Neural cell (in vitro differentiated cells): ENCODE results near the gene XAGE2. TPM values are rescaled to one million over a fixed set of nuclear protein-coding genes. Genes with fewer than 3 reads are reported as not detected.

Experiments used
- H2AFZ ChIP-seq: fragments of 200-600, 300-800 bp; sonication (generic), shearing (Covaris generic); 2 replicates; pipeline ENCODE4 v1.6.0; 2014; ENCODE audit warnings: low read depth, mild to moderate bottlenecking, antibody characterized with exemption, low read length, moderate library complexity
- H3F3A ChIP-seq: fragments of 200-600 bp; shearing (Covaris generic); 2 replicates; pipeline ENCODE4 v1.6.1; 2016; ENCODE audit warnings: mild to moderate bottlenecking, moderate library complexity, mixed read lengths, antibody characterized with exemption, low read length; ENCODE audit not compliant: insufficient read depth, poor library complexity, severe bottlenecking
- H3K27ac ChIP-seq: fragments of 200-600, 300-800 bp; sonication (generic), shearing (Covaris generic); 2 replicates; pipeline ENCODE4 v1.5.1; 2014; ENCODE audit warnings: mild to moderate bottlenecking, low read length, moderate library complexity
- H3K27me3 ChIP-seq: fragments of 300-800, 200-600 bp; sonication (generic), shearing (Covaris generic); 2 replicates; pipeline ENCODE4 v1.6.0; 2014; ENCODE audit warnings: mild to moderate bottlenecking, low read depth, low read length, moderate library complexity; ENCODE audit not compliant: insufficient read depth
- H3K36me3 ChIP-seq: fragments of 300-800, 200-600 bp; sonication (generic), shearing (Covaris generic); 2 replicates; pipeline ENCODE4 v1.5.1; 2014; ENCODE audit warnings: mild to moderate bottlenecking, antibody characterized with exemption, low read length, moderate library complexity; ENCODE audit not compliant: insufficient read depth
- H3K4me2 ChIP-seq: fragments of 300-800, 200-600 bp; sonication (generic), shearing (Covaris generic); 2 replicates; pipeline ENCODE4 v1.6.0; 2014; ENCODE audit warnings: mild to moderate bottlenecking, low read length
- H3K4me3 ChIP-seq: fragments of 300-800, 200-600 bp; sonication (generic), shearing (Covaris generic); 2 replicates; pipeline ENCODE4 v1.5.1; 2014; ENCODE audit warnings: mild to moderate bottlenecking, low read length, moderate library complexity
- H3K79me2 ChIP-seq: fragments of 200-600 bp; shearing (Covaris generic); replicated peaks from 2 replicates; pipeline ENCODE4 v1.6.0; 2014; ENCODE audit warnings: mild to moderate bottlenecking, low read length, moderate library complexity; ENCODE audit not compliant: insufficient read depth
- H3K9ac ChIP-seq: fragments of 300-800, 200-600 bp; sonication (generic), shearing (Covaris generic); 2 replicates; pipeline ENCODE4 v1.6.1; 2016; ENCODE audit warnings: mild to moderate bottlenecking, low read length, mixed read lengths
- H3K9me2 ChIP-seq: fragments of 200-600 bp; shearing (Covaris generic); 2 replicates; pipeline ENCODE4 v1.6.1; 2016; ENCODE audit warnings: mild to moderate bottlenecking, low read length, mixed read lengths; ENCODE audit not compliant: insufficient read depth
- H3K9me3 ChIP-seq: fragments of 200-600, 300-800 bp; sonication (generic), shearing (Covaris generic); 2 replicates; pipeline ENCODE4 v1.6.1; 2016; ENCODE audit warnings: mild to moderate bottlenecking, mixed run types, low read length, moderate library complexity, mixed read lengths
- H4K20me1 ChIP-seq: fragments of 200-600 bp; shearing (Covaris generic); 2 replicates; pipeline ENCODE4 v1.6.1; 2016; ENCODE audit warnings: mild to moderate bottlenecking, mixed run types; ENCODE audit not compliant: insufficient read depth
- EP300 ChIP-seq: fragments of 450-650 bp; conservative IDR thresholded peaks from 2 replicates; pipeline ENCODE4 v1.6.1; 2014; ENCODE audit warnings: antibody characterized with exemption, mild to moderate bottlenecking, moderate library complexity; ENCODE audit not compliant: poor library complexity, severe bottlenecking
- EZH2 ChIP-seq: fragments of 200-600, 300-800 bp; shearing (Covaris generic), sonication (generic); IDR thresholded peaks from 2 replicates; pipeline ENCODE4 v1.6.1; 2014; ENCODE audit warnings: antibody characterized with exemption, low read length, borderline replicate concordance, mild to moderate bottlenecking; ENCODE audit not compliant: insufficient read depth, poor library complexity, severe bottlenecking
- MXI1 ChIP-seq: fragments of 450-650 bp; conservative IDR thresholded peaks from 2 replicates; pipeline ENCODE4 v1.6.1; 2014; ENCODE audit warnings: antibody characterized with exemption, mild to moderate bottlenecking; ENCODE audit not compliant: poor library complexity, severe bottlenecking
- POLR2AphosphoS5 ChIP-seq: IDR thresholded peaks from 2 replicates; pipeline ENCODE4 v1.6.1; 2012
- RAD21 ChIP-seq: fragments of 450-650 bp; conservative IDR thresholded peaks from 2 replicates; pipeline ENCODE4 v1.6.1; 2014; ENCODE audit warnings: antibody characterized with exemption, mild to moderate bottlenecking, moderate library complexity
- REST ChIP-seq: IDR thresholded peaks from 2 replicates; pipeline ENCODE4 v1.6.1; 2012; ENCODE audit warnings: borderline replicate concordance
- SMC3 ChIP-seq: fragments of 450-650 bp; conservative IDR thresholded peaks from 2 replicates; pipeline ENCODE4 v1.6.1; 2014; ENCODE audit warnings: antibody characterized with exemption, mild to moderate bottlenecking, moderate library complexity; ENCODE audit not compliant: poor library complexity
- TAF1 ChIP-seq: IDR thresholded peaks from 2 replicates; pipeline ENCODE4 v1.6.1; 2012; ENCODE audit warnings: low read depth
- polyA plus RNA-seq: library from polyadenylated mRNA; depleted of rRNA; stranded (reverse); fragments of >200 nt; gene quantifications from 2 replicates; pipeline ENCODE4 v1.2.3, GENCODE V29; 2014
- TF ChIP-seq, protein P1 (sequence below): fragments of 450-650 bp; IDR thresholded peaks from 2 replicates; pipeline ENCODE4 v1.5.1; 2014; ENCODE audit warnings: antibody characterized with exemption, mild to moderate bottlenecking, moderate library complexity; ENCODE audit not compliant: poor library complexity, severe bottlenecking

The XAGE2 gene
- polyA plus RNA-seq, 1 donor from 2014 or later, result not detected

DNA sequence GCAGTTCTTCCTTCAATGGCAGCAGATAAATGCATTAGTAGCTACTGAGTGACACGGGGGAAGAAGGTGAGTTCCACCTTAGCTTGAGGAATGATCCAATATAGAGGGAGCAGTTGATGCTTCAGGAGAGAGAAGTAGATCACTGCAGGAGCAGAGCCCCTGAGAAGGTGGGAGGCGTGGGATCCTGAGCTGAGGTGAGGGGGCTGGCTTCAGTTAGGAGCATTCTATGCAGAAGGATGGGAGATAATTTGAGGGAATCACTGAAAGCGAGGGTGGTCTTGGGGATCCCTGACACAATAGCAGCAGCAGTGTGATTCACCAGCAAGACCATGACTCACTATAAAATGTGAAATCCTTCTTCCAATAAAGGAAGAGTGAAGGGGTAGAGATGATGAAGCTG, 48.0 kb downstream of the XAGE2 start:
- Histone ChIP-seq H3K9me3 (no peaks in the 10 kb centered on the region), H3K27ac (no peak overlapping the region), H4K20me1 (no peaks in the 10 kb centered on the region), H2AFZ (no peak overlapping the region), H3K36me3 (no peaks in the 10 kb centered on the region), H3K9me2 (no peaks in the 10 kb centered on the region), H3F3A (no peaks in the 10 kb centered on the region), H3K27me3 (no peaks in the 10 kb centered on the region), H3K4me3 (no peak overlapping the region), H3K4me2 (no peak overlapping the region), H3K9ac (no peak overlapping the region), H3K79me2 (no peaks in the 10 kb centered on the region)
- TF ChIP-seq, protein P1, sequence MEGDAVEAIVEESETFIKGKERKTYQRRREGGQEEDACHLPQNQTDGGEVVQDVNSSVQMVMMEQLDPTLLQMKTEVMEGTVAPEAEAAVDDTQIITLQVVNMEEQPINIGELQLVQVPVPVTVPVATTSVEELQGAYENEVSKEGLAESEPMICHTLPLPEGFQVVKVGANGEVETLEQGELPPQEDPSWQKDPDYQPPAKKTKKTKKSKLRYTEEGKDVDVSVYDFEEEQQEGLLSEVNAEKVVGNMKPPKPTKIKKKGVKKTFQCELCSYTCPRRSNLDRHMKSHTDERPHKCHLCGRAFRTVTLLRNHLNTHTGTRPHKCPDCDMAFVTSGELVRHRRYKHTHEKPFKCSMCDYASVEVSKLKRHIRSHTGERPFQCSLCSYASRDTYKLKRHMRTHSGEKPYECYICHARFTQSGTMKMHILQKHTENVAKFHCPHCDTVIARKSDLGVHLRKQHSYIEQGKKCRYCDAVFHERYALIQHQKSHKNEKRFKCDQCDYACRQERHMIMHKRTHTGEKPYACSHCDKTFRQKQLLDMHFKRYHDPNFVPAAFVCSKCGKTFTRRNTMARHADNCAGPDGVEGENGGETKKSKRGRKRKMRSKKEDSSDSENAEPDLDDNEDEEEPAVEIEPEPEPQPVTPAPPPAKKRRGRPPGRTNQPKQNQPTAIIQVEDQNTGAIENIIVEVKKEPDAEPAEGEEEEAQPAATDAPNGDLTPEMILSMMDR, result no peak
- no peak for TF ChIP-seq SMC3
- TF ChIP-seq MXI1, result no peak
- TF ChIP-seq REST, result no peak
- TF ChIP-seq EP300, result no peak
- TF ChIP-seq RAD21, result no peak
- TF ChIP-seq POLR2AphosphoS5, result no peak
- TF ChIP-seq TAF1, result no peak
- no peak for TF ChIP-seq EZH2

- Histone ChIP-seq H3K4me3 (no peak overlapping the region), H2AFZ (no peak overlapping the region), H4K20me1 (no peaks in the 10 kb centered on the region), H3K9ac (no peak overlapping the region), H3F3A (no peaks in the 10 kb centered on the region), H3K9me2 (no peaks in the 10 kb centered on the region), H3K9me3 (no peaks in the 10 kb centered on the region), H3K27ac (no peak overlapping the region), H3K4me2 (no peak overlapping the region), H3K79me2 (no peaks in the 10 kb centered on the region), H3K36me3 (no peaks in the 10 kb centered on the region), H3K27me3 (no peaks in the 10 kb centered on the region)
- TF ChIP-seq EP300 (no peak), MXI1 (no peak), POLR2AphosphoS5 (no peak), TAF1 (no peak), SMC3 (no peak), REST (no peak), EZH2 (no peak), RAD21 (no peak)
- TF ChIP-seq, protein P1, result no peak
Observed at GRCh38 chrX:52420824-52421443, 52.1 kb downstream of the XAGE2 start.
